ENCODE results near the gene SORCS2.

DNA sequence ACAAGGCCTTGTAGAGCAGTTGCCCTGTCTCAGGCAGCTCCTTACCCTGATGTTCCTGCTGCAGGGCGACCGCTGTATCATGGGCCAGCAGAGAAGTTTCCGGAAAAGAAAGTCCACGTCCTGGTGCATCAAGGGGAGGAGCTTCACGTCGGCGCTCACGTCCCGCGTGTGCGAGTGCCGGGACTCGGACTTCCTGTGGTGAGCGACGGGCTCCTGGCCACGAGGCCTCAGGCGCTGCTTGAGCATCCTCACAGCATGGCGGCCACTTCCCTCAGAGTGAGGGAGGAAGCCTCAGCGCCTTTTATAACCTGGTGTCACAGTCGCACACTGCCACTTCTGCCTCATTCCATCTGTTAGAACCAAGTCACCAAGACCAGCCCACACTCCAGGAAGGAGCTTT lies 521.8 kb downstream of the SORCS2 start:
- TF ChIP-seq, protein P1, sequence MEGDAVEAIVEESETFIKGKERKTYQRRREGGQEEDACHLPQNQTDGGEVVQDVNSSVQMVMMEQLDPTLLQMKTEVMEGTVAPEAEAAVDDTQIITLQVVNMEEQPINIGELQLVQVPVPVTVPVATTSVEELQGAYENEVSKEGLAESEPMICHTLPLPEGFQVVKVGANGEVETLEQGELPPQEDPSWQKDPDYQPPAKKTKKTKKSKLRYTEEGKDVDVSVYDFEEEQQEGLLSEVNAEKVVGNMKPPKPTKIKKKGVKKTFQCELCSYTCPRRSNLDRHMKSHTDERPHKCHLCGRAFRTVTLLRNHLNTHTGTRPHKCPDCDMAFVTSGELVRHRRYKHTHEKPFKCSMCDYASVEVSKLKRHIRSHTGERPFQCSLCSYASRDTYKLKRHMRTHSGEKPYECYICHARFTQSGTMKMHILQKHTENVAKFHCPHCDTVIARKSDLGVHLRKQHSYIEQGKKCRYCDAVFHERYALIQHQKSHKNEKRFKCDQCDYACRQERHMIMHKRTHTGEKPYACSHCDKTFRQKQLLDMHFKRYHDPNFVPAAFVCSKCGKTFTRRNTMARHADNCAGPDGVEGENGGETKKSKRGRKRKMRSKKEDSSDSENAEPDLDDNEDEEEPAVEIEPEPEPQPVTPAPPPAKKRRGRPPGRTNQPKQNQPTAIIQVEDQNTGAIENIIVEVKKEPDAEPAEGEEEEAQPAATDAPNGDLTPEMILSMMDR (IDR thresholded peaks at IDR 0.05; ENCODE audit: low read length) = no peak
- no peak for TF ChIP-seq EZH2 (IDR thresholded peaks at IDR 0.05; ENCODE audit: borderline replicate concordance, low read length)

Measured in OCI-LY1 (cell line).